Neural cell (in vitro differentiated cells): ENCODE data around the gene NISCH. TPM values are rescaled to one million over a fixed set of nuclear protein-coding genes. Genes with fewer than 3 reads are reported as not detected.

Experiments
- H2AFZ ChIP-seq: fragments of 200-600, 300-800 bp; sonication (generic), shearing (Covaris generic); 2 replicates; pipeline ENCODE4 v1.6.0; 2014; ENCODE audit warnings: low read depth, mild to moderate bottlenecking, antibody characterized with exemption, low read length, moderate library complexity
- H3F3A ChIP-seq: fragments of 200-600 bp; shearing (Covaris generic); 2 replicates; pipeline ENCODE4 v1.6.1; 2016; ENCODE audit warnings: mild to moderate bottlenecking, moderate library complexity, mixed read lengths, antibody characterized with exemption, low read length; ENCODE audit not compliant: insufficient read depth, poor library complexity, severe bottlenecking
- H3K27ac ChIP-seq: fragments of 200-600, 300-800 bp; sonication (generic), shearing (Covaris generic); 2 replicates; pipeline ENCODE4 v1.5.1; 2014; ENCODE audit warnings: mild to moderate bottlenecking, low read length, moderate library complexity
- H3K27me3 ChIP-seq: fragments of 300-800, 200-600 bp; sonication (generic), shearing (Covaris generic); 2 replicates; pipeline ENCODE4 v1.6.0; 2014; ENCODE audit warnings: mild to moderate bottlenecking, low read depth, low read length, moderate library complexity; ENCODE audit not compliant: insufficient read depth
- H3K36me3 ChIP-seq: fragments of 300-800, 200-600 bp; sonication (generic), shearing (Covaris generic); 2 replicates; pipeline ENCODE4 v1.5.1; 2014; ENCODE audit warnings: mild to moderate bottlenecking, antibody characterized with exemption, low read length, moderate library complexity; ENCODE audit not compliant: insufficient read depth
- H3K4me2 ChIP-seq: fragments of 300-800, 200-600 bp; sonication (generic), shearing (Covaris generic); 2 replicates; pipeline ENCODE4 v1.6.0; 2014; ENCODE audit warnings: mild to moderate bottlenecking, low read length
- H3K4me3 ChIP-seq: fragments of 300-800, 200-600 bp; sonication (generic), shearing (Covaris generic); 2 replicates; pipeline ENCODE4 v1.5.1; 2014; ENCODE audit warnings: mild to moderate bottlenecking, low read length, moderate library complexity
- H3K79me2 ChIP-seq: fragments of 200-600 bp; shearing (Covaris generic); replicated peaks from 2 replicates; pipeline ENCODE4 v1.6.0; 2014; ENCODE audit warnings: mild to moderate bottlenecking, low read length, moderate library complexity; ENCODE audit not compliant: insufficient read depth
- H3K9ac ChIP-seq: fragments of 300-800, 200-600 bp; sonication (generic), shearing (Covaris generic); 2 replicates; pipeline ENCODE4 v1.6.1; 2016; ENCODE audit warnings: mild to moderate bottlenecking, low read length, mixed read lengths
- H3K9me2 ChIP-seq: fragments of 200-600 bp; shearing (Covaris generic); 2 replicates; pipeline ENCODE4 v1.6.1; 2016; ENCODE audit warnings: mild to moderate bottlenecking, low read length, mixed read lengths; ENCODE audit not compliant: insufficient read depth
- H3K9me3 ChIP-seq: fragments of 200-600, 300-800 bp; sonication (generic), shearing (Covaris generic); 2 replicates; pipeline ENCODE4 v1.6.1; 2016; ENCODE audit warnings: mild to moderate bottlenecking, mixed run types, low read length, moderate library complexity, mixed read lengths
- H4K20me1 ChIP-seq: fragments of 200-600 bp; shearing (Covaris generic); 2 replicates; pipeline ENCODE4 v1.6.1; 2016; ENCODE audit warnings: mild to moderate bottlenecking, mixed run types; ENCODE audit not compliant: insufficient read depth
- EP300 ChIP-seq: fragments of 450-650 bp; conservative IDR thresholded peaks from 2 replicates; pipeline ENCODE4 v1.6.1; 2014; ENCODE audit warnings: antibody characterized with exemption, mild to moderate bottlenecking, moderate library complexity; ENCODE audit not compliant: poor library complexity, severe bottlenecking
- MXI1 ChIP-seq: fragments of 450-650 bp; conservative IDR thresholded peaks from 2 replicates; pipeline ENCODE4 v1.6.1; 2014; ENCODE audit warnings: antibody characterized with exemption, mild to moderate bottlenecking; ENCODE audit not compliant: poor library complexity, severe bottlenecking
- RAD21 ChIP-seq: fragments of 450-650 bp; conservative IDR thresholded peaks from 2 replicates; pipeline ENCODE4 v1.6.1; 2014; ENCODE audit warnings: antibody characterized with exemption, mild to moderate bottlenecking, moderate library complexity
- SMC3 ChIP-seq: fragments of 450-650 bp; conservative IDR thresholded peaks from 2 replicates; pipeline ENCODE4 v1.6.1; 2014; ENCODE audit warnings: antibody characterized with exemption, mild to moderate bottlenecking, moderate library complexity; ENCODE audit not compliant: poor library complexity
- TAF1 ChIP-seq: IDR thresholded peaks from 2 replicates; pipeline ENCODE4 v1.6.1; 2012; ENCODE audit warnings: low read depth
- polyA plus RNA-seq: library from polyadenylated mRNA; depleted of rRNA; stranded (reverse); fragments of >200 nt; gene quantifications from 2 replicates; pipeline ENCODE4 v1.2.3, GENCODE V29; 2014
- TF ChIP-seq, protein P1 (sequence below): IDR thresholded peaks from 2 replicates; pipeline ENCODE4 v1.6.1; 2012; ENCODE audit warnings: borderline replicate concordance
- TF ChIP-seq, protein P2 (sequence below): fragments of 450-650 bp; IDR thresholded peaks from 2 replicates; pipeline ENCODE4 v1.5.1; 2014; ENCODE audit warnings: antibody characterized with exemption, mild to moderate bottlenecking, moderate library complexity; ENCODE audit not compliant: poor library complexity, severe bottlenecking

Gene NISCH
- polyA plus RNA-seq, 1 donor from 2014 or later: 88.9 TPM

GRCh38 chr3:52502001-52502400, 46.6 kb downstream of the NISCH start:
- no peak for TF ChIP-seq TAF1
- H4K20me1 ChIP-seq: no peaks in the 10 kb centered on the region
- no peaks in the 10 kb centered on the region for H3K9me3 ChIP-seq
- no peaks in the 10 kb centered on the region for H3K9me2 ChIP-seq
- H3F3A ChIP-seq: no peaks in the 10 kb centered on the region
- no peak overlapping the region for H3K4me3 ChIP-seq
- no peaks in the 10 kb centered on the region for H3K36me3 ChIP-seq
- no peak overlapping the region for H2AFZ ChIP-seq
- no peaks in the 10 kb centered on the region for H3K79me2 ChIP-seq
- H3K4me2 ChIP-seq: no peak overlapping the region
- H3K27ac ChIP-seq: no peak overlapping the region
- no peak overlapping the region for H3K9ac ChIP-seq
- H3K27me3 ChIP-seq: no peaks in the 10 kb centered on the region

DNA sequence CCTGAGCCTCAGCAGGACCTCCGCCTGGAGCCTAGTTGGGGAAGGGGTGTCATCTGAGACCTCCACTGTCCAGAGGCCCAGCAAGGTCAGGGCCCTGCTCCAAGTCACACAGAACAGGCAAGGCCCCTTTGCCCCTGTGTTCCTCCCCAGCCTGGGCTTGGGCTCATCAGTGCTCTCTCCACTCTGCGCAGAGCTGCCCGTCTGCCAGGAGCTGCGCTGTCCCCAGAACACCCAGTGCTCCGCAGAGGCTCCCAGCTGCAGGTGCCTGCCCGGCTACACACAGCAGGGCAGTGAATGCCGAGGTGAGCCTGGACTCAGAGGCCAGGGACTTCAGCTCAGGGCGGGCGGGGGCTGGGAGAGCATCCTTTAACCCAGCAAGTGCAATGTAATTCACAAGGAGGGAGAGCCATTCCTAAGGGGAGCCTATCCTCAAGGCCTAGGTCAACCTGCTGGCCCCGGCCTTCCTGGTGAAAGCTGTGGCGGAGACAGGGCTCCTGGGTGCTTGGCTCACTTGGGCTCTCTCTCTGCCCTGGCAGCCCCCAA, 47.5 kb downstream of the NISCH start:
- no peak overlapping the region for H3K9ac ChIP-seq
- H3K36me3 ChIP-seq: no peaks in the 10 kb centered on the region
- H3K9me2 ChIP-seq: no peaks in the 10 kb centered on the region
- no peak overlapping the region for H2AFZ ChIP-seq
- no peaks in the 10 kb centered on the region for H3K27me3 ChIP-seq
- H3K9me3 ChIP-seq: no peaks in the 10 kb centered on the region
- H4K20me1 ChIP-seq: no peaks in the 10 kb centered on the region
- H3F3A ChIP-seq: no peaks in the 10 kb centered on the region
- TF ChIP-seq, protein P1, sequence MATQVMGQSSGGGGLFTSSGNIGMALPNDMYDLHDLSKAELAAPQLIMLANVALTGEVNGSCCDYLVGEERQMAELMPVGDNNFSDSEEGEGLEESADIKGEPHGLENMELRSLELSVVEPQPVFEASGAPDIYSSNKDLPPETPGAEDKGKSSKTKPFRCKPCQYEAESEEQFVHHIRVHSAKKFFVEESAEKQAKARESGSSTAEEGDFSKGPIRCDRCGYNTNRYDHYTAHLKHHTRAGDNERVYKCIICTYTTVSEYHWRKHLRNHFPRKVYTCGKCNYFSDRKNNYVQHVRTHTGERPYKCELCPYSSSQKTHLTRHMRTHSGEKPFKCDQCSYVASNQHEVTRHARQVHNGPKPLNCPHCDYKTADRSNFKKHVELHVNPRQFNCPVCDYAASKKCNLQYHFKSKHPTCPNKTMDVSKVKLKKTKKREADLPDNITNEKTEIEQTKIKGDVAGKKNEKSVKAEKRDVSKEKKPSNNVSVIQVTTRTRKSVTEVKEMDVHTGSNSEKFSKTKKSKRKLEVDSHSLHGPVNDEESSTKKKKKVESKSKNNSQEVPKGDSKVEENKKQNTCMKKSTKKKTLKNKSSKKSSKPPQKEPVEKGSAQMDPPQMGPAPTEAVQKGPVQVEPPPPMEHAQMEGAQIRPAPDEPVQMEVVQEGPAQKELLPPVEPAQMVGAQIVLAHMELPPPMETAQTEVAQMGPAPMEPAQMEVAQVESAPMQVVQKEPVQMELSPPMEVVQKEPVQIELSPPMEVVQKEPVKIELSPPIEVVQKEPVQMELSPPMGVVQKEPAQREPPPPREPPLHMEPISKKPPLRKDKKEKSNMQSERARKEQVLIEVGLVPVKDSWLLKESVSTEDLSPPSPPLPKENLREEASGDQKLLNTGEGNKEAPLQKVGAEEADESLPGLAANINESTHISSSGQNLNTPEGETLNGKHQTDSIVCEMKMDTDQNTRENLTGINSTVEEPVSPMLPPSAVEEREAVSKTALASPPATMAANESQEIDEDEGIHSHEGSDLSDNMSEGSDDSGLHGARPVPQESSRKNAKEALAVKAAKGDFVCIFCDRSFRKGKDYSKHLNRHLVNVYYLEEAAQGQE: no peak
- no peaks in the 10 kb centered on the region for H3K79me2 ChIP-seq
- H3K27ac ChIP-seq: no peak overlapping the region
- H3K4me3 ChIP-seq: no peak overlapping the region
- H3K4me2 ChIP-seq: no peak overlapping the region

DNA sequence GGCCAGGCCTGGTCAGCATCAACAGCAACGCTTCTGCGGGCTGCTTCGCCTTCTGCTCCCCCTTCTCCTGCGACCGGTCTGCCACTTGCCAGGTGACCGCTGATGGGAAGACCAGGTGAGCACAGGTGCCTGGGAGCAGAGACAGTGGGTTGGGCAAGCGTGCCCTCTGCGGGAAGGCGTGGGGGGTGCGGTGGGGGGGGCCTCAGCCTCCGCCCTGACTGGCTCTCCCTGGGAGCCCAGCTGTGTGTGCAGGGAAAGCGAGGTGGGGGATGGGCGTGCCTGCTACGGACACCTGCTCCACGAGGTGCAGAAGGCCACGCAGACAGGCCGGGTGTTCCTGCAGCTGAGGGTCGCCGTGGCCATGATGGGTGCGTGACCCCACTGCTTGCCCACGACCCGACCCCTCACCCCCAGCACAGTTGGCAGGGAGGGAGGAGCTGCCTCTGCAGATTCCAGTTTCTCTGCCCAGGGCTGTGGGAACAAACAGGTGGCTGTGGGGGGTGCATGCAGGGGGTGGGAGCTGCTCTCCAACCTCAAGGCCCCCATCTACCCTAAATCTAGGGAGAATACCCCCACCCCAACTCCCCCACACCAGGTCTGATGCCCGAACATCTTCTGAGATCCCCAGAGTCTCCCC, 48.5 kb downstream of the NISCH start:
- Histone ChIP-seq H4K20me1 (no peaks in the 10 kb centered on the region), H3K27ac (no peak overlapping the region), H3K4me2 (no peak overlapping the region), H3K4me3 (no peak overlapping the region), H3K9me3 (no peaks in the 10 kb centered on the region), H3K79me2 (no peaks in the 10 kb centered on the region), H3K9ac (no peak overlapping the region), H2AFZ (no peak overlapping the region), H3K36me3 (no peaks in the 10 kb centered on the region), H3K27me3 (no peaks in the 10 kb centered on the region), H3F3A (no peaks in the 10 kb centered on the region), H3K9me2 (no peaks in the 10 kb centered on the region)
- TF ChIP-seq SMC3 (no peak), MXI1 (no peak), RAD21 (no peak), EP300 (no peak), TAF1 (no peak)
- TF ChIP-seq, protein P2, sequence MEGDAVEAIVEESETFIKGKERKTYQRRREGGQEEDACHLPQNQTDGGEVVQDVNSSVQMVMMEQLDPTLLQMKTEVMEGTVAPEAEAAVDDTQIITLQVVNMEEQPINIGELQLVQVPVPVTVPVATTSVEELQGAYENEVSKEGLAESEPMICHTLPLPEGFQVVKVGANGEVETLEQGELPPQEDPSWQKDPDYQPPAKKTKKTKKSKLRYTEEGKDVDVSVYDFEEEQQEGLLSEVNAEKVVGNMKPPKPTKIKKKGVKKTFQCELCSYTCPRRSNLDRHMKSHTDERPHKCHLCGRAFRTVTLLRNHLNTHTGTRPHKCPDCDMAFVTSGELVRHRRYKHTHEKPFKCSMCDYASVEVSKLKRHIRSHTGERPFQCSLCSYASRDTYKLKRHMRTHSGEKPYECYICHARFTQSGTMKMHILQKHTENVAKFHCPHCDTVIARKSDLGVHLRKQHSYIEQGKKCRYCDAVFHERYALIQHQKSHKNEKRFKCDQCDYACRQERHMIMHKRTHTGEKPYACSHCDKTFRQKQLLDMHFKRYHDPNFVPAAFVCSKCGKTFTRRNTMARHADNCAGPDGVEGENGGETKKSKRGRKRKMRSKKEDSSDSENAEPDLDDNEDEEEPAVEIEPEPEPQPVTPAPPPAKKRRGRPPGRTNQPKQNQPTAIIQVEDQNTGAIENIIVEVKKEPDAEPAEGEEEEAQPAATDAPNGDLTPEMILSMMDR: no peak
- TF ChIP-seq, protein P1: no peak
